Umbilical cord (tissue), 2 donors: ENCODE data around the gene CCDC28B. TPM values are rescaled to one million over a fixed set of nuclear protein-coding genes. Genes with fewer than 3 reads are reported as not detected.
A peak's percentile ranks its signal among the peaks of the same experiment; 100 is the strongest.

ENCODE experiments used
- DNase-seq: peaks from one replicate; pipeline ENCODE4 v3.0.0-alpha.2; 2015; ENCODE audit warnings: low spot score
- total RNA-seq: library from RNA; depleted of rRNA; stranded (reverse); fragments of >200 nt; gene quantifications from one replicate; pipeline ENCODE4 v1.2.3, GENCODE V29; 2014; ENCODE audit warnings: low replicate concordance; ENCODE audit not compliant: insufficient read depth

CCDC28B gene
- total RNA-seq, 1 donor from 2014 or later = 7.2 TPM

GRCh38 chr1:32221980-32222755 lies 21.8 kb downstream of the CCDC28B start, which contains the start of the genes EIF3I and TMEM234:
Gene EIF3I, plus strand, starts transcription at chr1:32222407. Its CDS starts 35 bp downstream, at chr1:32222442.
Gene TMEM234, minus strand, starts transcription at chr1:32222353. Its CDS starts 31 bp downstream, at chr1:32222322.
- peak; percentile 97 for DNase-seq

GRCh38 chr1:32223683-32224082 lies 23.3 kb downstream of the CCDC28B start:
- DNase-seq = no peak

- DNase-seq = no peak
These were observed 23.9 kb downstream of the CCDC28B start for GRCh38 chr1:32224285-32224684.

- DNase-seq = no peak
These were observed 28.4 kb downstream of the CCDC28B start for GRCh38 chr1:32228771-32229170.

- no peak for DNase-seq
These were observed 31.5 kb downstream of the CCDC28B start for GRCh38 chr1:32231843-32232432.

GRCh38 chr1:32232558-32233304 lies 32.3 kb downstream of the CCDC28B start:
- no peak for DNase-seq

GRCh38 chr1:32234792-32235191 lies 34.4 kb downstream of the CCDC28B start:
- no peak for DNase-seq

- DNase-seq = no peak
These were observed 38.9 kb downstream of the CCDC28B start for GRCh38 chr1:32239337-32239736.

GRCh38 chr1:32239790-32240139 lies 39.4 kb downstream of the CCDC28B start:
- DNase-seq = no peak

- peak; percentile 79 for DNase-seq
These were observed 40.0 kb downstream of the CCDC28B start for GRCh38 chr1:32240140-32240951.

- DNase-seq = peak; percentile 77
These were observed 40.8 kb downstream of the CCDC28B start for GRCh38 chr1:32241001-32241763.

DNA sequence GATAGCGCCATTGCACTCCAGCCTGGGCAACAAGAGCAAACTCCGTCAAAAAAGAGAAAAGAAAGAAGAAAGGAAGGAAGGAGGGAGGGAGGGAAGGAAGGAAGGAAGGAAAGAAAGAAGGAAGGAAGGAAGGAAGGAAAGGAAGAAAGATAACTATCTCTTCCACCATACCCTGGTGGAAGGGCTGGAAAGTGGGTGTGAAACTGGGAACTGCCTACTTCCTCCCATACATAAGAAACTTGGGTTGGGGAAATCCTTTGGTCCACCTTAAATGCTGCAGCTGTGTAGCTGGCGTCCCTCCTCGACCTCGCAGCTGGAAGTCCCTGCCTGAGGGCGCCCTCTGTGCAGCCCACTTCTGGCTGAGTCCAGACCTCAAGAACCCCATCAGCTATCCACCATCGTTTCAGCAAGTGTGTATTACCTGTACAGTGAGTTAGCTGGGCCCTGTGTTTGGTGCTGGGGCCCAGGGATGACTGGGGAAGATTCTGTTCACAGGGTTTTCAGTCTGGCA lies 42.0 kb downstream of the CCDC28B start:
- peak; percentile 69 for DNase-seq

DNA sequence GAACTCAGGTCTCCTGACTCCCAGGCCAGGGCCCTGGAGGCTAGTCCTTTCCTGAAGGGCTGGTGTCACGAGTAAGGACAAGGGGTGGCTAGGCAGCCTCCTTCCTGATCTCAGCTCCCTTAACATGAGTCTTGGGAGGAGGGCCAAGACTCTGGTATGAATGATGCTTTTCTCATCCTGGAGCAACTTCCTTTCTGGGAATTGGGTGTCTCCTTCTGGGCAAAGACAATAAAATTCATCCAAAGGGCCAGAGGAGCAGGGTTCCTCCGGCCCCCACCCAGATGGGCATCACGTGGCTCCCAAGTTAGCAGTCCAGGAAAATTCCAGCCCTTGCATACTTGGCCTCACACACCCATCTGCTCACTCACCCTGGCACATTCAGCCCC lies 46.5 kb downstream of the CCDC28B start, which contains the start of gene FAM167B:
Gene FAM167B (plus strand): TSS at position 335 of the 386 bp plus-strand sequence. CDS start 200 bp downstream, outside the sequence.
- peak; percentile 71 for DNase-seq

DNA sequence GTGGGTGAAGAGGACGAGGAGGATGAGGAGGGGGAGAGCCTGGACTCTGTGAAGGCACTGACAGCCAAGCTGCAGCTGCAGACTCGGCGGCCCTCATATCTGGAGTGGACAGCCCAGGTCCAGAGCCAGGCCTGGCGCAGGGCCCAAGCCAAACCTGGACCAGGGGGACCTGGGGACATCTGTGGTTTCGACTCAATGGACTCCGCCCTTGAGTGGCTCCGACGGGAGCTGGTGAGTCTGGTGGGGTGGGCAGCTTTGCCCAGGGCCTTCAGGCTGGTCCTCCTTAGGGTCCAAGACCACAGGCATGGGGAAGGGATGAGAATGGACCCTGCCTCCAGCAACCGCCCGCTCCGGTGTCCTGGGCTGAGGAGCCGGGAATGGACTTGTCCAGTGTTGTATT lies 47.1 kb downstream of the CCDC28B start:
- DNase-seq = no peak

- DNase-seq = peak; percentile 48
These were observed 47.8 kb downstream of the CCDC28B start for GRCh38 chr1:32247983-32248889.

DNA sequence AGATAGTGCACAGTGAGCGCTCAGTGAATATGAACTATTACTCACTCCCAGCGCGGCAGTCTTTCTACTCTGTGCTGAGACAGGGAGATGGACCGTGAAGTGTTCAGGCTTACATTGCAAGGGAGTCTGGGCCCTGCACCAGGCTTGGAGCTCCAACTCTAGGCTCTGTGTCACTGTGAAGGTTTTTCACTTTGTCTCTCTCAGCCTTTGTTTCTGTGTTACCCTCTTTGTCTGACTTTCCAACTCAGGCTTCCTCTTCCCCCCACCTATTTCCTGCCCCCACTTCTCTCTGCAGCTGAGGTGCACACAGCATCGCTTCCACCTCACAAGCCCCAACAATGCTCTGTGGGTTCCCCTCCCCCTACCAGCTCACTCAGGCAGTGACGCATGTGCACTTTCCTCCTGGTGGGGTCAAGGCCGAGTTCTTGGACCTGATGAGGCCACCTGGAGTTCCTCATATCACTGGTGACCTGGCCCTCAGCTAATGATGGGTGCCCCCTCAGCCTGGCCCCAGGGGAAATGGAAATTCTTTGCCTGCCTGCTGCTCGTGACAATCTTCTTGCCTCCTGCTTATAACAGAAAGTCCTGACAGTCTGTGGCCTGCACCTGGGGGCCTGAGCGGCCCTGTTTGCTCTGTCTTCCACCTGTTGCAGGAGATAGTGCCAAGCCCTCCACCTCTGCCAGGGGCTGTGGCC lies 49.6 kb downstream of the CCDC28B start:
- DNase-seq = peak; percentile 33

DNA sequence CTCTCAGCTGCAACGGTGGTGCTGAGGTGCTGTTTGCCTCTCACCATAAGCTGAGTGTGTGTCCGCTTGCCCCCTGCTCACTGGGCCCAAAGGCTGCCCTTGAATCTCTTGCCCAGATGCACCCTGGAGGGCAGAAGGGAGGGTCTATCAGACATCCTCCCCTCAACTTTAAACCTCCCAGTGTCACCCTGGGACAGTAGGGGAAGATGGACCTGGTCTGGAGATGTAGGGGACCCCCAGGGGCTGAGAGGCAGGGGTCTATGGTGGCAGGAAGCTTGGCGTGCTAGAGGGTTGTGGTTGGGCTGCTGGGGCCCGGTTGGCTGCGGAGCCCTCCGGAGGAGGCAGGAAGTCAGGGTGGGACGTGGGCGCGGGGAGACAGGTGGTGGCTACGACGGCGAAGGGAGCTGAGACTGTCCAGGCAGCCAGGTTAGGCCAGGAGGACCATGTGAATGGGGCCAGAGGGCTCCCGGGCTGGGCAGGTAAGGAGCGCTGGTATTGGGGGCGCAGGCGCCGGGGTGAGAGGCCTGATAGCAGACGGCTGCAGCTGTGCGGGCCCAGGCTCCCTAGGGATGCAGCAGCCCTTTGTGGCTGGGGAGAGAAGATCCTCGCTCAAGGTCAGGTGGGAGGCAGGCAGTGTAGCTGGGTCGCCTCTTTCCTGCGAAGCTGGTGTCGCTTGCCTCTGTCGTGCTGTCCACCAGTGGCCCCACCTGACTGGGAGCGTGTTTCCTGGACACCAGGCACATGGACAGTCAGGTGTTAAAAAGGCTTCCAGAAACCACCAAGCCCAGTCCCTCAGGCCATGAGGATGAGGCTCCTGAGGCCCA lies 50.7 kb downstream of the CCDC28B start, which contains the start of gene LCK:
Gene LCK (plus strand): TSS at position 373 of the 824 bp plus-strand sequence. CDS start 23,065 bp downstream, outside the sequence.
- DNase-seq = no peak
